T-helper 17 cell (primary cell): ENCODE results near the gene CCDC85A. TPM values are rescaled to one million over a fixed set of nuclear protein-coding genes. Genes with fewer than 3 reads are reported as not detected.

Source experiments
- ATAC-seq: fragments of 150-1000 bp; cut with Tn5 transposase; 2 replicates; pipeline ENCODE4 v1.10.0; 2021; ENCODE audit warnings: mild to moderate bottlenecking, moderate library complexity
- DNase-seq, 3 donors: peaks; one replicate each; pipeline versions ENCODE4 v3.0.0 to v3.0.0-alpha.2; 2020 to 2021
- H3K9me3 ChIP-seq: one replicate; pipeline ENCODE4 v1.7.0; 2013; ENCODE audit warnings: low read length, mild to moderate bottlenecking; ENCODE audit not compliant: control insufficient read depth, poor library complexity, severe bottlenecking
- H3K27ac Mint-ChIP-seq: one replicate; pipeline ENCODE4 v1.8.0; 2022; ENCODE audit warnings: mild to moderate bottlenecking, moderate library complexity, mixed read lengths
- H3K27me3 Mint-ChIP-seq: one replicate; pipeline ENCODE4 v1.8.0; 2022; ENCODE audit warnings: mixed read lengths
- H3K36me3 Mint-ChIP-seq: one replicate; pipeline ENCODE4 v1.8.0; 2022; ENCODE audit warnings: low read depth, mixed read lengths
- H3K4me1 Mint-ChIP-seq: one replicate; pipeline ENCODE4 v1.8.0; 2022; ENCODE audit warnings: mild to moderate bottlenecking, mixed read lengths
- H3K4me3 Mint-ChIP-seq: one replicate; pipeline ENCODE4 v1.8.0; 2022; ENCODE audit warnings: mild to moderate bottlenecking, moderate library complexity, mixed read lengths
- total RNA-seq, 4 donors: library from RNA in 2 of 4; stranded (reverse) in 2 of 4; gene quantifications; one replicate each; pipeline ENCODE4 v1.2.3 and lab custom pipeline; 2022 to 2026

CCDC85A gene
- total RNA-seq, 2 donors from 2014 or later: not detected

DNA sequence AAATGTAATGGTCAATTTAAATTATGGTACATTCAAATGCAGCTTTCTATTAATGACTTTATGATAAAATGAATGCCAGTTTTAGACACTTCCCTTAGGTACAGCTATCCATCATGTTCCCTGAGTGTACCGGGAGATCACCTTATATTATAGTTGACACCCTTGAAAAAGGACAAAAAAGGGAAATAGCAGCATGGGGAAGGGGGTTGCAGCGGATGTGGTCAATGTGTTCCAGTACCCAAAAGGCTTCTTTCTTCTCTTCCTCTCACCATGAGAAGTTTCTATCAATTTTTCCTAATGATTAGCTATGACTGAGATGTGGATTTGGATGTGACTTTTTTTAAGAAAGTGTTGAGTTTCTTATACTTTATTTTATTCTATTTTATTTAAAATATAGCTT lies 154.4 kb downstream of the CCDC85A start:
- no peak overlapping the region for H3K27ac Mint-ChIP-seq
- no peak overlapping the region for H3K4me3 Mint-ChIP-seq
- no peaks in the 10 kb centered on the region for H3K27me3 Mint-ChIP-seq
- no peaks in the 10 kb centered on the region for H3K36me3 Mint-ChIP-seq
- H3K4me1 Mint-ChIP-seq: no peaks in the 10 kb centered on the region
- no peaks in the 10 kb centered on the region for H3K9me3 ChIP-seq
- DNase-seq: no peak
- no peak for ATAC-seq

GRCh38 chr2:56344771-56345170 lies 161.0 kb downstream of the CCDC85A start:
- DNase-seq (no peak), ATAC-seq (no peak)
- H3K27ac Mint-ChIP-seq: no peak overlapping the region
- H3K9me3 ChIP-seq: no peaks in the 10 kb centered on the region
- no peaks in the 10 kb centered on the region for H3K4me1 Mint-ChIP-seq
- H3K27me3 Mint-ChIP-seq: no peaks in the 10 kb centered on the region
- H3K4me3 Mint-ChIP-seq: no peak overlapping the region
- no peaks in the 10 kb centered on the region for H3K36me3 Mint-ChIP-seq

DNA sequence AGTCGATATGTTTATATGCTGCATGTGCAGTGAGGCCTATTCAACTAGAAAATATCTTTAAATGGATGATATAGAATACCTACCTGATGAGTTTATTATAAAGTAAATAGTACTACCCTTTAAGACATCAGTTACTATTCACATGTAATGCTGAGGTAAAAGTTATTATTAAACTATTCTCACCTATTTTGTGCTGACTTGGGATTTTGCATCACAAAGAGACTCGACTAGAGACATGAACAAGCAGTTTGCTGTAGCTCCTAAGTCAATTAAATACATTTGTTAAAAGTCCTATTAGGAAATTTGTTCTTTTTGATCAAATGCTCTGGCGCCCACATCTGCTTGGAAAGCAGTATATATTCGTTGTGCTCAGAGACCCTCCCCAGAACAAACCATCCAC lies 164.1 kb downstream of the CCDC85A start:
- H3K9me3 ChIP-seq: no peaks in the 10 kb centered on the region
- Mint-ChIP-seq H3K4me3 (no peak overlapping the region), H3K4me1 (no peaks in the 10 kb centered on the region), H3K27ac (no peak overlapping the region), H3K27me3 (no peaks in the 10 kb centered on the region), H3K36me3 (no peaks in the 10 kb centered on the region)
- DNase-seq: no peak
- no peak for ATAC-seq

DNA sequence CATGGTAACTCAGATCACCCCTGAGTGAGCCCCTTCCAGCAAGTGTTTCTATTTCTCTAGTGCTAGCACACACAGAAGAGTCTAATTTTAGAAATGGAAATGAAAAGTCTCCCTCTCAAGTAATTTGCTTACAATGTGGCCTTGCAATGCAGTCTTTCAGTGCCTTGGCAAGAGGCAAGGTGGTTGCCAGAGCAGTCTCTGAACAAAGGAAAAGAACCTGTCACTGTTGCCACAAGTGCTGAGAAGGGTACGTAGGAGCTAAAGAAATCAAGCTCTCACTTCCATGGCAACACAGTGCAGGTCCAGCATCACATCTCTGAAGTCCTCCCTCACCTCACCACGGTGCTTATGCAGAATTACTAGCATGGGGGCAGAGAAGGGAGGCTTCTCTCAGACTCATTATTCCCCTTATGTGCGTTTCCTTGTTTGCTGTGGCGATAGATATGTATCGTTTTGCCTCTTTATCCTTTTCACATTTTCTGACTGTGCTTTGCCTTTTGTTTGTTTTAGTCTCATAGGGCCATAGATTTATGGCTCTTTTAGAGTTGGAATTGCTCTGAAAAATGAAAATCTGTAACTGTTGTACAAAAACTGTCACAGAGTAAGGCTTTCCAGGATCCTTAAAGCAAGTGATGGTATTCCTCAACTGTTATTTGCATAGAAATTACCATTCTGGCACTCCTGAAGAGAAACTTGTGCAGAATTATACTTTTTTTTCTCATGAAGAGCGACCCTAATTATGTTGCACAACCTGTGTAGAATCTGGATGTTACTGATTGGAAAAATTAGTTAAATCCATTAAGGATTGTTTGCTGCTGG lies 164.8 kb downstream of the CCDC85A start:
- no peak for ATAC-seq
- no peak overlapping the region for H3K4me3 Mint-ChIP-seq
- H3K27ac Mint-ChIP-seq: no peak overlapping the region
- H3K27me3 Mint-ChIP-seq: no peaks in the 10 kb centered on the region
- DNase-seq: no peak
- H3K9me3 ChIP-seq: no peaks in the 10 kb centered on the region
- no peaks in the 10 kb centered on the region for H3K36me3 Mint-ChIP-seq
- no peaks in the 10 kb centered on the region for H3K4me1 Mint-ChIP-seq

DNA sequence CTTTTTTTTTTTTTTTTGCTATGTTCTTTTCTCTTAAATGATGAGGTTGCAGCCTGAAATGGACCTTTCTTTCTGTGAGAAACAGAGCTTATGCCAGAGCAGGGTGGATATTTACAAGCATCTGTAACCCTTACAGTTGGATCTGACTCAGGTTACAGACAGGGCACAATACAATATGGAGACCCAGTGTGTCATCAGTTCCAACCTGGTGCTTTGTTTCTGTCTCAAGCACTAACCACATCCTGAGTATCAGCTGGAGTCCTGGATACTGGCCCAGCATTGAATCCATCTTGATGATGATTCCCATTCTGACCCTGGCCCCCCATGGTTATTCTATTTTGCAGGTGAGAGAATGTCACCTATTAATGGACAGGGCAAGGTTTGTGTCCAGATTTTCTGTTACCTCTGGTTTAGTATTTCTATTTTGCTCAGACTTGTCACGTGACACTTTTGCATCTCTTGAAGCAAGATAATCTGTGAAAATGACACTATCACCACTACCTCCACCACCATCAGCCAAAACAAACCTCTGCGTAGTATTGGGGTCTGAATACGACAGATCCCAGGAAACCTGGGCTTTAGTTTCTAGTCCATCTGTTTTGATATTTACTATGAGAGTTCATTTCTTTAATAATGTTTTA lies 174.0 kb downstream of the CCDC85A start:
- no peak overlapping the region for H3K4me3 Mint-ChIP-seq
- no peaks in the 10 kb centered on the region for H3K9me3 ChIP-seq
- DNase-seq (no peak), ATAC-seq (no peak)
- no peaks in the 10 kb centered on the region for H3K36me3 Mint-ChIP-seq
- H3K27me3 Mint-ChIP-seq: no peaks in the 10 kb centered on the region
- no peak overlapping the region for H3K27ac Mint-ChIP-seq
- no peaks in the 10 kb centered on the region for H3K4me1 Mint-ChIP-seq

DNA sequence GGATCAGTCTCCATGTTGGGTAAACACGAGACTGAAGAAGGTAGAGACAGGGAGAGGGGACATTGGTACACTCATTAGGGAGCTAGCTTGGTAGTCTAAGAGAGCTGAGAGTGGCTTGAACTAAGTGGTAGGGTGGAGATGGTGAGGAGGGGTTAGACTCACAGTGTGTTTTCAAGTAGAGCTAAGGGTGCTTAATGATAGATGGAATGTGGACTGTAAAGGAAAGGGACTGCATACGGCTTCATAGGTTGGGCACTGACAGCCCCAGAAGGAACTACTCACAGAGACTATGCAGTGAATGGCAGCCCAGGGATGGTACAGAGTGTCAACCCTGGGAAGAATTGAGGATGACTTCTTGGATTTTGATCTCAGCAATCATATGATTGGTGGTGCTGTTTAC lies 178.1 kb downstream of the CCDC85A start:
- Mint-ChIP-seq H3K4me3 (no peak overlapping the region), H3K27ac (no peak overlapping the region), H3K27me3 (no peaks in the 10 kb centered on the region), H3K36me3 (no peaks in the 10 kb centered on the region), H3K4me1 (no peaks in the 10 kb centered on the region)
- no peak for DNase-seq
- ATAC-seq: no peak
- H3K9me3 ChIP-seq: no peaks in the 10 kb centered on the region

DNA sequence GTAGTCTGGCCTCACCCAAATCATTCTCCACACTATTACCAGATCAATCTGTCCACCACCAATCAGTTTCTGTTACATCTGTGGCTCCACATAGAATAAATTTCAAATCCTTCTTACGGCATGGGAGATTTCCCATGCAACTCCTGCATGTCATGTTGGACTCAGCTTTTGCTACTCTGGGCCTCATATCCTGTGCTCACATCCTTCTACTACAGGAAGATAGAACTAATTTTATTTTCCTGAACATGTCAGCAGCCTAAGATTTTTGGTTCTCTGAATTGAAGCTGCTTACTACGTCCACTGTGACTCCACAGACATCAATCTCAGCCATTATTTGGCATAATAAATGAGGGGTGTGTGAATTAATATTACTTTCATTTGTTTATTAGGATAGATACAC lies 181.1 kb downstream of the CCDC85A start:
- H3K9me3 ChIP-seq: no peaks in the 10 kb centered on the region
- Mint-ChIP-seq H3K27me3 (no peaks in the 10 kb centered on the region), H3K4me3 (no peak overlapping the region), H3K36me3 (no peaks in the 10 kb centered on the region), H3K27ac (no peak overlapping the region), H3K4me1 (no peaks in the 10 kb centered on the region)
- DNase-seq (no peak), ATAC-seq (no peak)

- no peaks in the 10 kb centered on the region for H3K9me3 ChIP-seq
- H3K27ac Mint-ChIP-seq: no peak overlapping the region
- no peaks in the 10 kb centered on the region for H3K4me1 Mint-ChIP-seq
- ATAC-seq (no peak), DNase-seq (no peak)
- H3K27me3 Mint-ChIP-seq: no peaks in the 10 kb centered on the region
- no peaks in the 10 kb centered on the region for H3K36me3 Mint-ChIP-seq
- no peak overlapping the region for H3K4me3 Mint-ChIP-seq
These were observed 185.5 kb downstream of the CCDC85A start for GRCh38 chr2:56369316-56369715.

DNA sequence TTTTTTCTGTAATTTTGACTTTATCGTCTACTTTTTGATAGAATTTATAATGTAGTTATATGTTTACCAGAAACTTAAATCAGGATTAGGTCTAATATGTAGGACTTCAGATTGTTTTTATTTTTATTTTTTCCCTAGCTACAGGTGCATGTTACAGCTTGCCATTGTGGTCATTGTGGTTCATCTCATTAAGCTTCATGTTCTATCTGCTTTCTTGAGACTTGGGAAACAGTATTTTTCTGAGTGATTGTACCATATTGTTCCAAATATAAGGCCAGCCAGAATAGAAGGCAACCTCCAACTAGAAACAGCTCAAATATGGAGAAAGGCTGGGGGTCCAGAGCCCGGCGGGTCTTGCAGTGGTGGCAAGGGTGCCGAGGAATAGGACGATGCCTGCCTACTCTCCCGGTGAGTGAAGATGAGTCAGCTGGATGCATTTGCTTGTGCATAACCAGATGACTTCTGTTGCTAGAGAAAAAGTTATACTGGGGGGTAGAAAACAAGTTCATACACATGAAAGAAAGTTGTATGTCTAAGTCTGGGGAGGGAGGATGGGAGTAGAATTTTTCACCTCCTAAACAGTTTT lies 188.4 kb downstream of the CCDC85A start:
- ATAC-seq (no peak), DNase-seq (no peak)
- H3K9me3 ChIP-seq: no peaks in the 10 kb centered on the region
- no peak overlapping the region for H3K4me3 Mint-ChIP-seq
- H3K27ac Mint-ChIP-seq: no peak overlapping the region
- H3K27me3 Mint-ChIP-seq: no peaks in the 10 kb centered on the region
- no peaks in the 10 kb centered on the region for H3K4me1 Mint-ChIP-seq
- H3K36me3 Mint-ChIP-seq: no peaks in the 10 kb centered on the region

GRCh38 chr2:56375251-56375650 lies 191.5 kb downstream of the CCDC85A start:
- H3K9me3 ChIP-seq: no peaks in the 10 kb centered on the region
- no peaks in the 10 kb centered on the region for H3K4me1 Mint-ChIP-seq
- no peak overlapping the region for H3K27ac Mint-ChIP-seq
- DNase-seq (no peak), ATAC-seq (no peak)
- no peaks in the 10 kb centered on the region for H3K27me3 Mint-ChIP-seq
- H3K4me3 Mint-ChIP-seq: no peak overlapping the region
- H3K36me3 Mint-ChIP-seq: no peaks in the 10 kb centered on the region

DNA sequence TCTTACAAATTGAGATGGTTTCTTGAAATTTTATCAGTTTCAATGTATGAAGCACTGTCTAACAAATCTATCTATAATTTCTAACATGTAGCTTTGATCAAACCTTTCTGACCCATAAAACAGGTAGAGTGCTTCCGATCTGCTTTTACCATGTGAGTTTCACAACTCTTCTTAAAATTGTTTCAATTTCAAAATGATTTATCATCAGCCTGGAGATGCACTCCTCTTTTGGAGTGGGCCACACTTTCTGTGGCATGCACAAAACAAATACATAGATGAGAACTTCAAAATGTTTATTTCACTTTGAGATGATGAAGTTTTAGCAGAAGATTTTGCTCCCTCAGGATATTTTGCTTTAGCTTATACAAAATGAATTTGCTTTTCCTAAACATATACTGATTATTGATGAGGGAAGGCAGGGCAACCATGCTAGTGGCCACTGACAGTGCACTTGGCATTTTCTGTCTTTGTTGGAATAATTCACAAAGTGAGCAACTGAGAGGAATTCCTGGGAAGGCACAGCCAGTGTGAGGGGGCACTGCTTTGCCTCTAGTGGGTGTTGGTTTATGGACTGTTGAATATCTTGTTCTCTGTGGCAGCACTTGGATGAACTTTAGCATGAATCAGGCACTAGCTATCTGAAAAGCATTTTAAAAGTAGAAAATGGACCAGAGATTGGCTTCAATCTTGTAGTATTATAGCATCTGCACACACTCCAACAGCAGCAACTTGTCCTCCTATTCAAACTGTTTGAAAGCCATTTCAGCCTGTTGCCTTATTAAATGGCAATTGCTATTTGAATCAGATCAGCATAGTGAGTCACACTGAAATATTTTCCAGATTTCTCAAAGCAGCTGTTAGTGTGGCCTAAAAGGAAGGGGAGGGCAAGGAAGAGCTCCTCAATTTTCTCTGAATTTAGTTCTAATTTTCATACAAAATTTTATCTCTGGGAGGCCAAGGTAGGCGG lies 193.2 kb downstream of the CCDC85A start:
- Mint-ChIP-seq H3K4me1 (no peaks in the 10 kb centered on the region), H3K27ac (no peak overlapping the region), H3K27me3 (no peaks in the 10 kb centered on the region), H3K36me3 (no peaks in the 10 kb centered on the region), H3K4me3 (no peak overlapping the region)
- no peak for DNase-seq
- H3K9me3 ChIP-seq: no peaks in the 10 kb centered on the region
- no peak for ATAC-seq

- H3K36me3 Mint-ChIP-seq: no peaks in the 10 kb centered on the region
- ATAC-seq: no peak
- H3K4me3 Mint-ChIP-seq: no peak overlapping the region
- H3K4me1 Mint-ChIP-seq: no peaks in the 10 kb centered on the region
- no peak overlapping the region for H3K27ac Mint-ChIP-seq
- DNase-seq: no peak
- no peaks in the 10 kb centered on the region for H3K27me3 Mint-ChIP-seq
- no peaks in the 10 kb centered on the region for H3K9me3 ChIP-seq
These were observed 195.3 kb downstream of the CCDC85A start for GRCh38 chr2:56379066-56379465.

DNA sequence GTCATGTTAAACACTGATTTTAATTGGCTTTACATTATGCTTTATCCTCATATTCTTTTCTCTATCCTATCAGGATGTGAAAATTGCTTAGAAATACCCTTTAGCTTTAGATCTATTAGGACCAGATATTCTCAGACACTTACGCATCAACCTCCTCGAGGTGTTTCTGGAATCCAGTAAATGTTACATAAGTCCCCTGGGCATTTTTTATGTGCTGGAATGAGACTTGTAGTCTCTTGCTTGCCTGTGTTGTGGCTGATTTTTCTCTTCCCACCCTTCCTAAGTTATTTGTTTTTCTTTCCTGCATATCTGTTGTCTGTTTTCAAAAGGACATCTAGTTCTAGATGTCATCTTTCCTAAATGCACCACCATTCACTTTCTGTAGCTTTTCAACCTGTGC lies 197.1 kb downstream of the CCDC85A start:
- no peaks in the 10 kb centered on the region for H3K27me3 Mint-ChIP-seq
- no peaks in the 10 kb centered on the region for H3K4me1 Mint-ChIP-seq

More for the DNA sequence above, 197.1 kb downstream of the CCDC85A start:
- H3K9me3 ChIP-seq: no peaks in the 10 kb centered on the region
- DNase-seq (no peak), ATAC-seq (no peak)
- Mint-ChIP-seq H3K27ac (no peak overlapping the region), H3K4me3 (no peak overlapping the region), H3K36me3 (no peaks in the 10 kb centered on the region)
